HG03575 (cell line): ENCODE data around the gene GIT1.
"Not testable (repeated sequence)": the region's sequence is repeated elsewhere in the genome, so short reads cannot be mapped to it uniquely, and the experiment has no call there.

ENCODE experiments used
- ATAC-seq: cut with Tn5 transposase; IDR thresholded peaks from one replicate; pipeline ENCODE4 v1.9.1; 2021; ENCODE audit not compliant: unreplicated experiment, insufficient number of reproducible peaks, low FRiP score; ENCODE audit errors: extremely low read depth

The GIT1 gene

DNA sequence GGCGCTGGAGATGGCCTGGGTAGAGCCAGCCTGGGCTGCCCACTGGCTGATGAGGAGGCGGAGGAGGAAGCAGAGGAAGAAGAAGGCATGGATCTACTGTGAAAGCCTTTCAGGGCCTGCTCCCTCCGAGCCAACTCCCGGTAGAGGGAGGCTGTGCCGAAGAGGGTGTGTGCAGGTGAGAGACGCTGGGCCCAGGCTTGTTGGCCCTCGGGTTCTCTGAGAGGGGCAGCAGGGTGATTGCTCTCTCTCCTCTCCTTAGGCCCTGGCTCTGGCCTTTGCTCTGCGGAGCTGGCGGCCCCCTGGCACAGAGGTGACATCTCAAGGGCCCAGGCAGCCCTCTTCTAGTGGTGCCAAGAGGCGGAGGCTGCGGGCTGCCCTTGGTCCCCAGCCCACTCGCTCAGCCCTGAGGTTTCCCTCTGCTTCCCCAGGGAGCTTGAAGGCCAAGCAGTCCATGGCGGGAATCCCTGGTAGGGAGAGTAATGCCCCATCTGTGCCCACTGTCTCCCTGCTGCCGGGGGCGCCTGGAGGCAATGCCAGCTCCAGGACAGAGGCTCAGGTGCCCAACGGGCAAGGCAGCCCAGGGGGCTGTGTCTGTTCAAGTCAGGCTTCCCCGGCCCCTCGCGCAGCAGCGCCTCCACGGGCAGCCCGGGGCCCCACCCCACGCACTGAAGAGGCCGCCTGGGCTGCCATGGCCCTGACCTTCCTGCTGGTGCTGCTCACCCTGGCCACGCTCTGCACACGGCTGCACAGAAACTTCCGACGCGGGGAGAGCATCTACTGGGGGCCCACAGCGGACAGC, 17.4 kb downstream of the GIT1 start:
- no peak for ATAC-seq

DNA sequence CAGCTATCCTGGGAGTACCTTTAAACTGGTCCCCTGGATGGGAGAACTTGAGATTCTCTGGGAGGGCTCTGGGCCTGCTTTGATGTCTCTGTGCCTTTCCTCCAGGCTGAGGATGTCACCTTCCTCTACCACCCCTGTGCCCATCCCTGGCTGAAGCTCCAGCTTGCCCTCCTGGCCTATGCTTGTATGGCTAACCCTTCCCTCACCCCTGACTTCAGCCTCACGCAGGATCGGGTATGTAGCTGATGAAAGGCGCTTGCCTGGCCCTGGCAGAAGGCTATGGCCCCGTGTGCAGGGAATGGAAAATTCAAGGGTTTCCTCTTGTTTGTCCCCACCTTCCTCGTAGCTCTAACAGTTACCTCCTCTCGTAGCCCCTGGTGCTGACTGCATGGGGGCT, 18.0 kb downstream of the GIT1 start:
- no peak for ATAC-seq

DNA sequence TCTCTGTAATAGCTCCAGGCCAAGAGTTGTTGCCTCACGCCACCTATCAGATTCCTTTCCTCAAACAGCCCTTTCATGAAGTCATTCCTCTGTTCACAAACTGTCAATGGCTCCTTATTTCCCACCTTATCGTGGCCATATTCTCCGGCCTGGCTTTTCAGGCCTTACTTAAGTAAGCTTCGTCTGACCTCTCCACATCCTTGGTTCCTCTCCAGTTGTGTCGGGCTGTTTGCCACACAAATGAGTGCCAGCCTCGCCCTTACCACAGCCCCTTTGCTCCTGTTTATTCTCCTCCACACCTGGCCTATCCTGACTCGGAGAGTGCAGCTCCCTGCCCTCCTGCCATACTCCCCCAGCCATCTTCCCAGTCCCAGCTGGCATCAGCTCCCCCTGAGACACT, 18.9 kb downstream of the GIT1 start:
- ATAC-seq = no peak

DNA sequence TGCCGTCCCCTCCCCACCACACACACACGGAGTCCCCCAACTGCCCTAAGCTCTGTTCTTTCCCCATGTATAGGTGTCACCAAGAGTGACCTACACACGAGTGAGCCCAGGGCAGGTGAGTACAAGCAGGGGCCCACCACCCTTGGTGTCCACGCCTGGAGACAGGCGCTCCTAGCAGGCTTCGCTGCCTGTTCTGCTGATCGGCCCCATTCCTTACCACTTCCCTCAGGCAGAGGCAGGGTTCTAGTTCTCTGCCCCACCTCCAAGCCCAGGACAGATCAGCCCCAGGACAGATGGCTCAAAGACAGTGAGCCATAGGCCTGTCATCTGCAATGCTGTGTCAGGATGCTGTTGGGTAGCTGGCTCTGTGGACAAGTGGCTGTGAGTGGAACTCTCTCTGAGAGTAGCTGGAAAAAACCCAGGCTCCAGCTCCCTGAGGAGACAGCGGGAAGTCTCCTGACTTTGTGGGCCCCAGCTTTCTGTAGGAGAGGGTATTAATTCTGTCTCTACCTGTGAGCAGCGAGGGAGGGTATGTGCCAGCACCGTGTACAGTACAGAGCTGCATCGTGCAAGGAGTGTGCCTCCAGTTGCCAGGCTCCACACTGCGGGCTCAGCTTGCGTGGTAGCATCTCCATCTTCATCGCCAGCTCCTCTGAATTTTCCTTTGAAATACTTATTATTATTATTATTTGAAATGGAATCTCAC, 20.1 kb downstream of the GIT1 start:
- no peak for ATAC-seq

DNA sequence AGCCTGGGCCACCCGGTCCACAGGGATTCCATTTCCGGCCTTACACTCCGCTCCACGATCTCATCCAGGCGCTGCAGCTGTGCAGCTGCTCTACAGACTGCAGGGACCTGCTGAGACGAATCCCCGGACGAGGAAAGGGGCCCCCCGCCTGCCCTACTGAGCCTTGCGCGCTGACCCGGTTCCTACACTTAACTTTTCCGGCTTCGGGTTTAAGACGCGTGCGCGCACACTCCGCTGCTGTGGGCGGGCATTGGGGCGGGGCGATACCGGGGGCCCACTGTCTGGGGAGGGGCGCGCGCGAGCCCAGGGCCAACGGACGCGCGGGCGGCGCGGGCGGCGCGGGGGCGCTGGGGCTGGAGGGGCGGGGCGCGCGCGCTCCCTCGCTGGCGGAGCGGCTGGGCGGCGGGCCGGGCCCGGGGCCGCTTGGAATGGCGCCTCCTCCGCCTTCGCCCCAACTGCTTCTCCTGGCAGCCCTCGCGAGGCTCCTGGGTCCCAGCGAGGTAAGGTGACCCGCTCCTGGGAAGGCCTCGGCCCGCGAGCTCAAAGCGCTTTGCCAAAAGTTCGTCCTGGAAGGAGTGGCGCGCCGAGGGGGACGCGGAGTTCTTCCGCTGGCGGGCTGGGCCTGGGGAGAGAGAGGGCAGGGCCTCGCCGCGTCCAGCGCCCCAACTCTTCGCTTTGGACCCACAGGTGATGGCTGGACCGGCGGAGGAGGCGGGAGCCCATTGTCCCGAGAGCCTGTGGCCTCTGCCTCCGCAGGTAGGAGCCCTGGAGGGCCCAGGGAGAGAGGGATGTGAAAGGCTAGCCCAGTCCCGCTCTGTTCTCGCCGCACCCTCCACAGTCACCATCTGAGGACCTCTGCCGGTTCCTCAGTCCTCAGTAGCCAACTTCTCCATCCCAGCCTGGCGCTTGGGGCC, 20.9 kb downstream of the GIT1 start, which contains the start of gene TP53I13:
TSS of gene TP53I13 (plus strand) at position 371 of the 914 bp plus-strand sequence. CDS start at position 429, 58 bp downstream.
- ATAC-seq = no peak

DNA sequence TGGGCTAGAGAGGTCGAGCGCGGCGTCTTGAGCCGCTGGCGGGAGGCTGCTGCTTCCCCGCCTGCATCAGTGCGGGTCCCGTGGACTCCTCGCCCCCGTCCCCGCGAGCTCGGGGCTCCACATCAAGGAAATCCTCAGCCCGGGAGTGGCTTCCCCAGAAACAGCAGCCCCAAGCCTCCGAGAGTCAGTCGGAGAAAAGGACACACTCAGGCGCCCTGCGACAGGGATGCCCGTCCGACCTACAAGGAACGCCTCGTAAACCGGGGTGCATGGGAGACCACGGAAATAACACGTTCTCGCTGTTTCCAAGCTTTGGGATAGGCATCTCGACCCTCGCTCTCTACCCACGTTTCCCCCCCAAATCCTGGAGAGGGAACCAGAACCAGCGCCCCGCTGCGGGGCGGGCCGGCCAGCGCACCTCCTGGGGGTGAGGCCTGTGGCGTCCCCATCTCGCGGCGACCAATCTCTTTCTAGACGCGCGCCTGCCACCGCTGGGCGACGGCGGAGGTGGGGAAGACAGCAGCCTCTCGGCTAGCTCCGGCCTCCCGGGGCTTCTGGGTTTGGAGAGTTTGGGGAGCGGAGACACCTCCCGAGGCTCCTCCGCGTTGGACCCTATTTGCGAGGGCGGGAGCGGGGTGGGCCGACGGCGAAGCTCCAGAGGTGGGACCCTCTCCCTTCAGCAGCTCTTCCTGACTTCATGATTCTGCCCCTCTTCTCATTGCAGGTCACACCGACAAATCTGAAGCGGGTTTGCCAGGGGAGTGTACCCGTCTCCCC, 21.7 kb downstream of the GIT1 start:
- no peak for ATAC-seq

DNA sequence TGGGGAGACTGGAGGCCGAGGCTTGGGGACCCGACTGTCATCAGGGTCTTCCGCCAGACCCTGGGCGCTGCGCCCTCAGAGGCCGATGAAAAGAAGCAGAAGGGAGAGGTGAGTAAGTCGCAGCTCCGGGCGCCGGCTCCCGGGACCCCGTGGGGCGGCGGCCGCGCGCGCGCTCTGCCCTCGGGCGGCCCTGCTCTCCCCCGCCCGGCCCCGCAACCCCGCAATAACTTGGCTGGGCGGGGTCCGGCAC, 22.2 kb downstream of the GIT1 start:
- ATAC-seq = no peak

DNA sequence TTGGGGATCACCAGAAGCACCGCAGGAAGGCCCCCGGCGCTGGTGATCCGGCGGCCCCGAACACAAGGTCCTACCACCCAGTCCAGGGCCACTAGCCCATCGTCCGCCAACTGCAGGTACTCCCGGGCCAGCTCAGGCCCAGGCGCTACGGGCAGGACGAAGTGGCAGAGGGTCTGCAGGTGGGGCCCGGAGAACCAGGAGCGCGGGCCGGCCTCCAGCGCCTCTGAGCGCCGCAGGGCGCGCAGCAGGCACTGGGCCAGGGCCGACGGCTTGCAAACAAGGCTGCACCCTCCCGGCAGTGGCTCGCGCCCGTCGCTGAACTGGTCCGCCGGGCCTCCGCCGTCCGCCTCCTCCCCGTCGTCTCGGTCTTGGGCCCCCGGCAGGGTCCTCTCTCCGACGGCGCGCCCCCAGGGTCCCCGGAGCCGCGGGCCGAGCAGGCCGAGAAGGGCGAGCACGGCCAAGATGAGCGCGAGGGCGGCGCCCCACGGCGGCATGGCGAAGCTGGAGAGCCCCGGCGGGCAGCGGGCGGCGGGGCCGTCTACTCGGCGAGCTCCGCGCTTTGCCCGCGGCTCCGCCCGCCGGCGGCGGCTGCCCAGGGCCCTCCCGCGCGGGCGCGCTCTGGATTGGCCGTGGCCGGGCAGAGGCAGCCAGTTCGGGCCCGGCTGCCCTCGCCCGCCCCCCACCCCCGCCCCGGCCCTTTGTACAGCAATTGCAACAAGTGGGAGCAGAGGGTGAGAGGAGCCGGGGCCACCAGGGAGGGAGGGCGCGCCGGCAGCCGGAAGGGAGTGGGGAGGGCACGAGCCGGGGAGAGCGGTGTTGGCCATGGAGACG, 22.8 kb downstream of the GIT1 start, which contains the start of gene ABHD15:
TSS of gene ABHD15 (minus strand) at position 565 of the 831 bp plus-strand sequence. CDS start at position 494, 71 bp downstream.
- no peak for ATAC-seq

DNA sequence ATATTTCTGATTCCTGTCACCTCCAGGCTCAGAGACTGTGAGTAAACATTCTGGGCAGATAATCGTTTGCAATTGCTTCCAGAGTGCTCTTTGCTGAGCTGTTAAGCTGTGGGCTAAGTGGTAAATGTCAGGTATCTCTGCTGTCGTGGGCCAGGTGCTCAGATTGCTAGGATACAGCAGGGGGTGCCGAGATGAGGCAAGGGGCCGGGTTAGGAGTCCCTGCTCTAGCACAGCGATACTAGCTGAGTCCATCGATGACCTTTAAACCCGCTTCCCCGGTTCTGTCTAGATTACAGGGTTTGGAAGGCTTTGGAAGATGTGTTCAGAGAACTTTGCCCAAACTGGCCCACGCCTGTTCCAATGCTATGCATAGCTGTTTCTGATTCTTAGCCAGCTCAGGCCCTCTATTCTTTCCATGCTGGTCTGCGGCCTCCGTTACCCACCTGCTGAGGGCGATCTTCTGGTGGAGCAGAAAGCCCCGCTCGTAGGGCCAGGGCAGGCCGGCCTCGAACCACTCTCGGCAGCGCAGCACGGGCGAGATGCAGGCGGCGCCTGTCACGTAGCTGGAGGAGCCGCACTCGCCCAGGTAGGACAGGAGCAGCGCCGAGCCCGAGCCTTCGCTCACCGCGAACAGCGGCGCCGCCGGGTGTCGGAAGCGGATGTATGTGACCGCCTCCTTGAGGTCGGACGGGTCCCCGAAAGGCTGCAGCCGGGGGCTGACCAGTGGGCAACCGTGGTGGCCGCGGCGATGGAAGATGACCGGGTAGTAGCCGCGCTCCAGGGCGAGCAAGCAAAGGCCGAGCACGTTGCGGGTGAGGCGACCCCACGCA, 23.6 kb downstream of the GIT1 start:
- ATAC-seq = no peak

DNA sequence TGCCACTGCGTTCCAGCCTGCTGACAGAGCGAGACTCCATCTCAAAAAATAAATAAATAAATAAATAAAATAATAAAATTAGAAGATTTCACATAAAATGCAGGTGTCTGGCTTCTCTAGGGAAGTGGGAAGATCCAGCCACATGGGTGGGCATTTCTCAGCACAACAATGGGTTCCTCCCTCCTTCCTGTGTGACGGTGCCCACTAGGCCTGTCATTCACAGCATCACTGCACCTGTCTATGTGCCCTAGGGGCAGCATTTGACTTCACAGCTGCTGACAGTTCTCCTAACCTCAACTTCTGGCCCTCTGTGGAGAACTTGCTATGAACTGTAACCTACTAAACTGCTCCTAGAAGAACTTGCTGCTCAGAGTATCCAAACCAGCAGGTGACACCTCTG, 25.6 kb downstream of the GIT1 start:
- ATAC-seq = no peak

DNA sequence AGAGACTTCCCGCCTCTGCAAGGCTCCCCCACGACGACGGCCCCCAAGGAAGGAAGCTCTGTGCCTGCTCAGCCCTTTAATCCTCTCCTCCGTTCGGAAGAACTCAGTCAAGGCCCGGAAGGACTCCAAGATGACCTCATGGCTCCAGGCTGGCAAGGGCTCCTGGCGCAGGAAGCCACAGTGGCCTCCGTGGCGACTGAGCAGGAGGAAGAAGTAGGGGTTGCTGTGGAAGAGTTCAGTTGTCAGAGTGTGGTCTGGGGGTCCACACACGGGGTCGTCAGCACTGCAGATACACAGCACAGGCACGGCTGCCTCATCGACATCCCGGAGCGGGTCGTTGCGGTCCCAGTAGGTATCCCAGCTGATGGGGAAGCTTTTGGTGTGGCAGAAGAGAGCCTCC, 26.8 kb downstream of the GIT1 start:
- no peak for ATAC-seq

DNA sequence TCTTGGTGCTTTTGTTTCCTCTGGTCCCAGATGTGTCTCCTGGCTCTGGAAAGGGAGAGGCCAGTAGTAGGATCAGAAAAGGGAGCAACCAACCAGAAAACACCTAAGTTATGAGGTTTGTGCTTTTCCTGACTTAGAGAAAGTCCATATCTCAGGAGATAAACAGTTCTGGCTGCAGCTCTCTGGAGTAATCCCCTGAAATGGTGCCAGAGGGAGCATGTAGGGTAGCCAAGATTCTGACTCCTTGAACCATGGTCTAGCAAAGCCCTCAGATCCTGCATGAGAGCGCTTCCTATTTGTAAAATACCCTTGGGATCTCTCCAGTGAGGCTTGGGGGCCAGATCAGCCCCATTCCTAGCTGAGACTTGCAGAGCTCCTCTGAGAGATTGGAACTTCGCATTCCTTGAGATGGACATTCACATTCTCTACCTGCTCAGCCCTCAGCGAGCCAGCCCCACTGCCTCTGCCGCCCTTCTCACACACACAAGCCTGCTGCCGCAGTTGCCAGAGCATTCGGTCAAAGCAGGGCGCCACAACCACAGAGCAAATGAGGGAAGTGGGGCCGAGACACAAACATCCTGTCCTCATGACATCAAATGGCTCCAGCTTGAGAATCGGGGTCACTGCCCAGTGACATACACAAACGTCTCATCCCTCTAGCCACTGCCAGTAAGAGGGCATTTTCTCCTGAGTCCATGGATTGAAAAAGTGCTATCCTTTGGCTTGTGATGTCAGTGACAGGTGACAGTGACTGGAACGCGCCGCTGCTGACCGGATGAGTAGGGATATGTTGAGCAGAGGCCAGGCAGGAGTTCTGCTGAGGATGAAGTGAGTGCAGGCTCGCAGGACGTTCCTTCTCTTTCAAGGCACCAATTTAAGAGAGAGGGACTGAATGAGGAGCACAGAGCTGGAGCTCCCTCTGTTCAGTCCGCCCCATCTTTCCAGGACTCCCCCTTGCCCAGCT, 27.6 kb downstream of the GIT1 start:
- no peak for ATAC-seq

DNA sequence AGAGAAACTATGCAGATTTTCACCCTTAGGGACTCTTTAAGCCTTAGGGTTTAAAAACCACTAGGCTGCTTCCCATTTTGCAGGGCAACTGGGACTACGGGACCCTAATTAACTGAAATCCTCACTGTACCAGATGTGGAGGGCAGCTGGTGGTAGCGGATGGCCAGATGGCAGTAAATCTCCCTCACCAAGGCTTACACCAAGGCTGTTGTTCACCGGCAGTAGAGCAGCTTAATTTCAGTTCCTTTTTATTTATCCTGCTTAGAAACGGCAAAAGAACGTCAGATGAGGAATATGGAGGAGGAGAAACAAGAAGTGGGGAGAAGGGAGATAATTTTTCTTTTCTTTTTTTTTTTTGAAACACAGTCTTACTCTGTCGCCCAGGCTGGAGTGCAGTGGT, 29.1 kb downstream of the GIT1 start:
- ATAC-seq = no peak

DNA sequence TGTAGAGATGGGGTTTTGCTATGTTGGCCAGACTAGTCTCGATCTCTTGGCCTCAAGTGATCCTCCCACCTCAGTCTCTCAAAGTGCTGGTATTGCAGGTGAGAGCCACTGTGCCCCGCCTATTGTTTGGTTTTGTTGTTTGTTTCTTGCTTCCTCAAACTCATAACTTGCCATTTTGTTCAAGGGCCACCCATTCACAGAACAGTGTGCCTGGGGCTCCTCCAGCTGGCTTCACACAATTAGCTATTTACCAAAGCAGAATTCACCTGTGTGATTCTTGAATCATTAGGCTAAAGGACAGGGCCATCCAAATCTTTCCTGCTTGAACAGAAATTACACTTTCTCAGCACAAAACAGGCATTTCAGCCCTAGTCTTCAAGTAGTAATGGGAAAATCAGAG, 29.8 kb downstream of the GIT1 start:
- no peak for ATAC-seq

DNA sequence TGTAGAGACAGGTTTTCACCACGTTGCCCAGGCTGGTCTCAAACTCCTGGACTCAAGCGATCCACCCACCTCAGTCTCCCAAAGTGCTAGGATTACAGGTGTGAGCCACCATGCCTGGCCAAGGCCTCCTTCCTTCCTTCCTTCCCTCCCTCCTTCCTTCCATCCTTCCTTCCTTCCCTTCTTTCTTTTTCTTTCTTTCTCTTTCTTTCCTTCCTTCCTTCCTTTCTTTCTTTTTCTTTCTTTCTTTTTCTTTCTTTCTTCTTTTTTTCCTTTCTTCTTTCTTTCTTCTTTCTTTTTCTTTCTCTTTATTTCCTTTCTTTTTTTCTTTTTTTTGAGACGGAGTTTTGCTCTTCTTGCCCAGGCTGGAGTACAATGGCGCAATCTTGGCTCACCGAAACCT, 31.3 kb downstream of the GIT1 start:
- not testable (repeated sequence) for ATAC-seq

DNA sequence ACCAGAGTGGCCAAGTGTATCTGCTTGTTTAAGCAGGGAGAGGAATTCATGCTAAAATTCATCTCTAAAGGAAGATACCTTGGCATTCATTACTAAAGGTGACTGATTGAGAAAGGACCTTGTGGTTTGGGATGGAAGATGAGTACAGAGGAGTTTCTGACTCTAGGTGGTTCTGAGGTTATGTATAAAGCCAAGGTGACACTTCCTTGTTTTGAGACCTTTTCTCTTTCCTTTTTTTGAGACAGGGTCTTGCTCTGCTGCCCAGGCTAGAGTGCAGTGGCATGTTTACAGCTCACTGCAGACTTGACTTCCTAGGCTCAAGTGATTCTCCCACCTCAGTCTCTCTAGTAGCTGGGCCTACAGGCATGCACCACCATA, 31.7 kb downstream of the GIT1 start:
- ATAC-seq = no peak
